ENCODE measurements around the gene OR52W1.

The OR52W1 gene, protein sequence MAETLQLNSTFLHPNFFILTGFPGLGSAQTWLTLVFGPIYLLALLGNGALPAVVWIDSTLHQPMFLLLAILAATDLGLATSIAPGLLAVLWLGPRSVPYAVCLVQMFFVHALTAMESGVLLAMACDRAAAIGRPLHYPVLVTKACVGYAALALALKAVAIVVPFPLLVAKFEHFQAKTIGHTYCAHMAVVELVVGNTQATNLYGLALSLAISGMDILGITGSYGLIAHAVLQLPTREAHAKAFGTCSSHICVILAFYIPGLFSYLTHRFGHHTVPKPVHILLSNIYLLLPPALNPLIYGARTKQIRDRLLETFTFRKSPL

DNA sequence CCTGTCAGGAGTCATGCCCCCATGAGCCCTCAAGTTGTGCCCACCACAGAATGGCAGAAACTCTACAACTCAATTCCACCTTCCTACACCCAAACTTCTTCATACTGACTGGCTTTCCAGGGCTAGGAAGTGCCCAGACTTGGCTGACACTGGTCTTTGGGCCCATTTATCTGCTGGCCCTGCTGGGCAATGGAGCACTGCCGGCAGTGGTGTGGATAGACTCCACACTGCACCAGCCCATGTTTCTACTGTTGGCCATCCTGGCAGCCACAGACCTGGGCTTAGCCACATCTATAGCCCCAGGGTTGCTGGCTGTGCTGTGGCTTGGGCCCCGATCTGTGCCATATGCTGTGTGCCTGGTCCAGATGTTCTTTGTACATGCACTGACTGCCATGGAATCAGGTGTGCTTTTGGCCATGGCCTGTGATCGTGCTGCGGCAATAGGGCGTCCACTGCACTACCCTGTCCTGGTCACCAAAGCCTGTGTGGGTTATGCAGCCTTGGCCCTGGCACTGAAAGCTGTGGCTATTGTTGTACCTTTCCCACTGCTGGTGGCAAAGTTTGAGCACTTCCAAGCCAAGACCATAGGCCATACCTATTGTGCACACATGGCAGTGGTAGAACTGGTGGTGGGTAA lies at the start of gene OR52W1:
TSS of gene OR52W1 (plus strand) at position 51 of the 637 bp plus-strand sequence. CDS start at position 51, 0 bp downstream.
- intact Hi-C loops (cut with DNase I), result no loop called here
- no peak for DNase-seq

DNA sequence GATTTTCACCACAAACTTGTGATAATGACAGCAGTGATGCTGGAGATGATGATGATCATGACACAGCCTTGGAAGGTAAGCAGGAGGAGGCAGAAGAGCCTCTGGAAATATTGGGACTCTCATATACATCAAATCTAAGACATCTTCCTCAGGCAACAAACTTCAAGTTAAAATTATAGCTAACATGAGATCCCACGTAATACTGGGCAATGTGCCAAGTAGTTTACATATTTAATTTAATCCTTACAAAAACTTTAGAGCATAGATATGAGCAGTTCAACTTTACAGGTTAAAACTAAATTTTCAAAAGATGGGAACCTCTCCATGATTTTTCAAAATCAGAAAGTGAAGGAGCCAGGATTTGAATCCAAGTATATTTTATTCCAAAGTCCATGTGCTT lies 47.9 kb upstream of the OR52W1 start:
- intact Hi-C loops (cut with DNase I), result no loop called here
- no peak for DNase-seq

DNA sequence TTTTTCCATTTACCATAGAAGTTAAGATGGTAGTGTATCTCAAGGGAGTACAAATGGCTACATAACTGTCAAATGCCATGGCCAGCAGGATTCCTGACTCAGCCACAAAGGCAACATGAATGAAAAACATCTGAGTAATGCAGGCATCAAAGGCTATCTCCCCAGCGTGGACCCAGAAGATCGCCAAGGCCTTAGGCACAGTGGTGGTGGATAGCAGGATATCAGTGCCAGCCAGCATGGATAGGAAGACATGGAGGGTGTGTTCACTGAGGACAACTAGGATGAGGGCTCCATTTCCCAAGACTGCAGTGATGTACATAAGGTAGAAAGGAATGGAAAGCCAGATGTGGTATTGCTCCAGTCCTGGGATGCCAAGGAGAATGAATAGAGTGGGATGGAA lies 46.9 kb upstream of the OR52W1 start:
- no peak for DNase-seq
- intact Hi-C loops (cut with DNase I), result no loop called here

DNA sequence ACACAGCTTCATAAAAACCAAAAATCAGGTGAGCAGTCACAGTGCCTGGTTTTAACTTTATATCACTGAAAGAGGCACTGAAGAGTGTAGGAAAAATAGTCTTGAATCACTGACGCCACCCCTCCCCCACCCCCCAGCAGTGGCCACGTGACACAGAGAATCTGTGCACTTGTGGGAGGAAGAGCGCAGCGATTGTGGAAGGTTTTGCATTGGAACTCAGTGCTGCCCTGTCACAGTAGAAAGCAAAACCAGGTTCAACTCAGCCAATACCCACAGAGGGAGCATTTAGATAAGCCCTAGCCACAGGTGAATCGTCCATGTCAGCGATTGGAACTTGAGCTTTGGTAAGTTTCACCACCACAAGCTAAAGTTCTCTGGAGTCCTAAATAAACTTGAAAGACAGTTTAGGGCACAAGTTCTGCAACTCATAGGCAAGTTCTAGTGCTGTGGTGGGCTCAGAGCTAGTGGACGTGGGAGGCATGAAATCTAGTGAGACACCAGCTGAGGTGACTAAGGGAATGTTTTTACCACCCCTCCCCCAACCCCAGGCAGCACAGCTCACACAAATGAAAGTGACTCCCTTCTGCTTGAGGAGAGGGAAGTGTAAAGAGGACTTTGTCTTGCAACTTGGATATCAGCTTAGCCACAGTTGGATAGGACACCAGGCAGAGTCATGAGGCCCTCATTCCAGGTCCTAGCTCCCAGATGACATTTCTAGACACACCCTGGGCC lies 42.2 kb upstream of the OR52W1 start:
- intact Hi-C loops (cut with DNase I), result no loop called here
- no peak for DNase-seq

DNA sequence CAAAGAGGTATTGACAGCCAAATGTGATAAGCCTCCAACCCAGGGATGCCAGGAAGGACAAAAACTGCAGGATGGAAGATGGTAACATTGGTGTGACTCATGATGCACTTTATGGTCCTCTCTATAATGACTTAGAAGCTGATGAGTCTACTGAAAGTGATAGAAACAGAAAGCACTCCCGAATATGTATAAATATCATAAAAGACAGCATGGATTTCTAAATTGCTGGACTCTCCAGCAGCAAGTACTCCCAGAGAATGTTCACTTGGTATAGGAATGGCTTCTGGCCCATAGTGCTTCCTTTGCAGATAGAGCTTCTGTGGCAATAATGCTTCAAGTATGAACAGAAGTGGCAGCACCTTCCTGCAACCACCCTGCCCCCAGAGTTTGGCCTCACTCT lies 28.8 kb upstream of the OR52W1 start, which contains the start of gene OR52B2:
TSS of gene OR52B2 (minus strand) at position 101 of the 400 bp plus-strand sequence. CDS start at position 101, 0 bp downstream.
- intact Hi-C loops (cut with DNase I), result no loop called here
- no peak for DNase-seq

DNA sequence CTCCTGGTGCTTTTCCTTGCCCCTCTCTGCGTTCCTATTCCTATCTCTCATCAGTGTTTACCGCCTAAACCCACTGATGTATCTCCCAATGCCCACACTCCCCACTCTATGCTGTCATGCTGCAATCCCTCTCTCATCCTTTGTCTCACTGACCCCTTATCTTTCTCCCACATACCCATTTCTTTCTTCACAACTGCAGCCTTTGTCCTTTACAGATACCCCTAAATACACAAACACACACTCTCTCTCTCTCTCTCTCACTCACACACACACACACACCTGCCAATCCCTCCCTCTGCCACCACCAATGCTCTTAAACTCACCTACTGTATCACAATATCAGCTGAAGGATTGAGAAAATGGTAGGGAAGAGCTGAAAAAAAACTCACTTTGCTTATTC lies 23.6 kb upstream of the OR52W1 start:
- intact Hi-C loops (cut with DNase I), result no loop called here
- DNase-seq, result no peak

DNA sequence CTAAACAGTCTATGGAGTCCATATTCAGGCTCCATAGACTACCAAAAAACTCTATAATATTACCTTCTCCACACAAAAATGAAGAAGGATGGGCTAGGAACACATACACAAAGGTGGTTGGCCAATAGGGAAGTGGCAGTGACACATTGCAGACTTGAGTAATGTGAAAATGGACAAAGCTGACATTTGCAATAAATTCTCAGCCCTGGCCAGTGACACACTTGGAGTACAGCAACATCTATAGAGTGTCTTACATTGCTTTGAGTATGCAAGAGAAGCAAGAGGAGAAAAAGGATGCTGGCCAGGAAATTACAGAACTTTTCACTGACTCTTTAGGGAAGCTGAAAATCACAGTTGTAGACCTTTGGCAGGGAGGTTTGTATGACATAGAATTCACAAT lies 7.3 kb upstream of the OR52W1 start:
- DNase-seq, result no peak
- intact Hi-C loops (cut with DNase I), result no loop called here

DNA sequence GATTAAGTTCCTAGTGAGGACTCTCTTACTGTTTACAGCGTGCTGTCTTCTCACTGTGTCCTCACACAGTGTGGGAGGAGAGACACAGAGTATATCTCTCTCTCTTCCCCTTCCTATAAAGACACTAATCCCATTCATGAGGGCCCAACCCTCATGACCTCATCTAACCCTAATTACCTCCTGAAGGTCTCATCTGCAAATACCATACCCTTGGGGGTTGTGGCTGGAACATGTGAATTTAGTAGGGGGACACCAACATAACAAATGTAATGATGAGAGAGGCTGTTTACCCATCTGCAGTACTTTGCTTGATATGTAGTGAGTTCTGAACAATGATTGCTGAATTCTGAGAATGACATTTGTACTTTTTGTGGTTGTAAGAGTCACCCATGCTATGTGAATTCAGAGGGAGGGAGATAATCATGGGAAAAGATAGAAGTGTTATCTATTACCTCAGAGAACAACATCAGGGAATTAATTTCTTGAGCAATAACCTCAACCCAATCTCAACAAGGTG lies 4.9 kb upstream of the OR52W1 start:
- intact Hi-C loops (cut with DNase I), result no loop called here
- no peak for DNase-seq

DNA sequence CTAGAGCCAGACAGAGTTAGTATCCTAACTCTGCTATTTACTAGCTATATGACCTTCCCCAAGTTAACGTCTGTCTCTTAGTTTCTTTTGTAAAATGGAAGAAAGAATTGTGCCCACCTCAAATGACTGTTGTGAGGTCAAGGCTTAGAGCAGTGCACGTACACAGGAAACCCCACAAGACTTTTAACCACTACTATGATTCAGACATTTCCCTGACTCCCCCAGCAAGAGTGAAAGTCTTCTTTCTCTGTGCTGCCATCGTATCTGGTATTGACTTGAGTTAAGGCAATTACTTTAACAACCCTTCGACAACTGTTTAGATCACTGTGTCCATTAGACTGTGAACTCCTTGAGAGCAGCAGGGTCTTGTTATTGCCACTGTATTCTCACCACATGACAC lies 2.6 kb upstream of the OR52W1 start:
- intact Hi-C loops (cut with DNase I), result no loop called here
- DNase-seq, result no peak

DNA sequence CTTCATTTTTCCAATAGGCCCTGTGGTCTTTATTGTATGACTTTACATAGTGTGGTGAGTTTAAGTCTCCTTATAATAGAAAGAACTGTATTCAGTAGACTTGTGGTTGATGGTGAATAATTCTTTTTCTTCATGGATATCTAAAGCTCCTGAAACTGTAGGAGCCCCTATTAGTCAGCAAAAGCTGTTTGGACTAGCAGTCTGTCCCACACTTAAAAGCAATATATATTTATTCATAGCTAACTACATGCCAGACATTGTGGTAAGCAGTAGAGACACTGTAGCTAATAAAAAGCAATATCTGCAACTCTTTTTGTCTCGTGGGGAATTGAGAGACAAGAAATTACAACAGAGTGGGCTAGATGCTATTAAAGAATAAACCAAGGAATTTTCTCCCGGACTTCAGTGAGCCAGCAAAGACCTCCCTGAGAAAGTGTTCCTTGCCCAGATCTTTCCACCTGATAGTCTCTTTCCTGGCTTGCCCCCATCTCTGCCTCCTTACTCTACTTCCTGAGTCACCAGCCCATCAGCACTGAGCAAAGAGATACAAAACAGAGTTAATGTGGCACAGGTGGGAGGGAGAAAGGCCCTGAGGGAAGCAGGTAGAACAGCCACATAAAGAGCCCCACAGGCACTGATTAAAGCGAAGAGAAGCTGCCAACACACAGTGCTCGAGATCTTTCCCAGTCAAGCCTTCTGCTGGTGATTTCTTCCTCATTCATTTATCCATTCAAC lies 1.4 kb upstream of the OR52W1 start:
- intact Hi-C loops (cut with DNase I), result no loop called here
- DNase-seq, result no peak

DNA sequence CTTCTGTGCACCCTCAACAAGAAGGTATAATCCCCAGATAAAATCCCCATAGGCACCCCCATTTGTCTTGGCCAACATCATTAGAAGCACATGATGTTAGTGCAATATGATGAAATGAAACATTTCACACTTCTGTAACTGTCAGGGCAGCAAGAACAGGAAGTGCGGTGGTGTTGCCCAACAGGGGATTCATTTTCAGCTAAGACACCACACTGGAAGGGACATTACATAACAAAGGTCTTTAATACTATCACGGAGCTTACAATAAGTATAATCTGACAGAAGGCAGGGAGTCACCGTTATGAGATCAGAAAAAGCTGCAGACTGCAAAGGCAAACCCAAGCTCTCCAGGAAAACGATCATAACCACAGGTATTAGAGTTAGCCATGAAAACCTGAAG lies 2.0 kb downstream of the OR52W1 start:
- intact Hi-C loops (cut with DNase I), result no loop called here
- DNase-seq, result peak in 1 of 10 donors; percentile 24

DNA sequence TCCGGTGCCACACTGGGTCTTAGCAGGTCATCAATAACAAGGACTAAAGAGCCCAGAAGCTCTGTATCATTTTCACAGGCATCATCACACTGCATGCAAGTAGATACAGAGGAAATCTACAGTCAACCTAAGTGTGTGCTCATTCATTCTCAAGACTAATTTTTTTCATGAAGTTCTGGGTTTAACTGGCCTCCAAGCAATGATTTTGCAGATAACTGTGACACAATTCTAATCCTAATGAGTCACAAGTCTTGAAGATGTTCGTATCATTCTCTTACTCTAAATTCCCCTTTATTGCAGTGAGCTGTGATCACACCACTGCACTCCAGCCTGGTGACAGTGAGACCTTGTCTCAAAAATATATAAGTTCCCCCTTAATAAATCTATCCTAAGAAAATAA lies 2.5 kb downstream of the OR52W1 start:
- no peak for DNase-seq

DNA sequence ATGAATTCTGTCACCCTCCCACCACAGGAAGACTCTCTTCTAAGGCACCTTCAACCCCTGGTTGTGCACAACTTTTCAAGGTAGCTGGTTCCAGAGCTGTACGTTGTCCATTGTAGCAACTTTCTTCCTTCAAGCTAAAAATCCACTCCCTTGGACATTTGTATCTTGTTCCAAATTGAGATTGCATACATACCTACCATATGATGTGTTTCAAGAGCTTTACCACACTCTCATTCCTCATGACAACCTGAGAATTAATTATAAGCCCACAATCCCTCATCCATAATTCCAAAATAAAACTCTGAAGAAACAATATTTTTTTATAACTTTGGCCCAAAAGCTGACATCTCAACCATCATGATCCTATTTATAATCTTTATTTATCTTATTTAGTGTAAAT lies 3.0 kb downstream of the OR52W1 start:
- intact Hi-C loops (cut with DNase I), result no loop called here
- DNase-seq, result no peak

More for the DNA sequence above, 2.5 kb downstream of the OR52W1 start:
- intact Hi-C loops (cut with DNase I), result no loop called here

DNA sequence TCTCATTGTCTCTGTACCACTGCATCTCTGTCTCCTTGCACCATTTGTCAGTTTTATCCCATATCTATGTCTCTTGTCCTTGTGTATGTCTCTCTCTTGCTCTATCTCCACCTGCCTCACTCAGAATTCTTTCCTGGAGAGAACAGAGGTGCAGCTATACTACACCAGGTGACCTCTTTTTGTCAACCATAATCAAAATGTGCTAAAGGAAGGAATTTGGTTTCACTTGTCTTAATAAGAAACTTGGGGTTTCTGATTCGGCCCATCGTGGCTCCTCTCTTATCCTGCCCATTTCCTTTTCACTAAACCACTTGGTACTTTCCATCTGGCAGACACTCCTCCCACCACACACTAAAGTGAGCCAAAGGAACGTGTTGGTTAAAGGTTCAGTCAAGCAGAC lies 4.3 kb downstream of the OR52W1 start:
- intact Hi-C loops (cut with DNase I), result no loop called here
- no peak for DNase-seq

DNA sequence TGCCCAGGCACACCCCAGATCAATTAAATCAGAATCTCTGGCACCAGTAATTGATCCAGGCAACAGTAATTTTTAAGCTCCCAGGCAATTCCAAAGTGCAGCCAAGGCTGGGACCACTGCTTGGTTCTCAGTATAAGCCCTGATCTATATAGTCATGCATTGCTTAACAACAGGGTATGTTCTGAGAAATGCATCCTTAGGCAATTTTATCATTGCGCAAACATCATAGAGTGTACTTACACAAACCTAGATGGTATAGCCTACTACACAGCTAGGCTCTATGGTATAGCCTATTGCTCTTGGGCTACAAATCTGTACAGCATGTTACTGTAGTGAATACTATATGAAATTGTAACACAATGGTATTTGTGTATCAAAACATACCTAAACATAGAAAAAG lies 5.7 kb downstream of the OR52W1 start:
- intact Hi-C loops (cut with DNase I), result no loop called here
- DNase-seq, result no peak

DNA sequence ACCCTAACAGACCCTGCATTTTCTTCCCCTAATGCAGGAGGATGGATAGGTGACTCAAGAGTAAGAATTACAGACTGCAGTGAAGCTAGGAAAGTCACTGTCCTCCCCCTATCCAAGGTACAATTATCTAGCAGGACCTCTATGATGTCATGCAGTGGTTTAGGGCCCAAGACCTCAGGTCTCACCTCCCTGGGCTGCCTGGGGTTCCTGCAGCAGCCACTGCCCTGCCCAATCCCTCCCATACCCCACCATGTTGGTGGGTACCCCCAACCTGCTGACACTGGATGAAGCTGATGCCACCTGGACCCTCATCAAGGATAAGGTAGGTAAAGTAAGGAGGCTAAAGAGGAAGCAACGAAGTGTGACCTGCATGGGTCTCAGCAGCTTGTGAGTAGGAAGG lies 6.3 kb downstream of the OR52W1 start, which contains the start of gene C11orf42:
TSS of gene C11orf42 (plus strand) at position 192 of the 400 bp plus-strand sequence. CDS start at position 251, 59 bp downstream.
- no peak for DNase-seq
- intact Hi-C loops (cut with DNase I), result no loop called here

DNA sequence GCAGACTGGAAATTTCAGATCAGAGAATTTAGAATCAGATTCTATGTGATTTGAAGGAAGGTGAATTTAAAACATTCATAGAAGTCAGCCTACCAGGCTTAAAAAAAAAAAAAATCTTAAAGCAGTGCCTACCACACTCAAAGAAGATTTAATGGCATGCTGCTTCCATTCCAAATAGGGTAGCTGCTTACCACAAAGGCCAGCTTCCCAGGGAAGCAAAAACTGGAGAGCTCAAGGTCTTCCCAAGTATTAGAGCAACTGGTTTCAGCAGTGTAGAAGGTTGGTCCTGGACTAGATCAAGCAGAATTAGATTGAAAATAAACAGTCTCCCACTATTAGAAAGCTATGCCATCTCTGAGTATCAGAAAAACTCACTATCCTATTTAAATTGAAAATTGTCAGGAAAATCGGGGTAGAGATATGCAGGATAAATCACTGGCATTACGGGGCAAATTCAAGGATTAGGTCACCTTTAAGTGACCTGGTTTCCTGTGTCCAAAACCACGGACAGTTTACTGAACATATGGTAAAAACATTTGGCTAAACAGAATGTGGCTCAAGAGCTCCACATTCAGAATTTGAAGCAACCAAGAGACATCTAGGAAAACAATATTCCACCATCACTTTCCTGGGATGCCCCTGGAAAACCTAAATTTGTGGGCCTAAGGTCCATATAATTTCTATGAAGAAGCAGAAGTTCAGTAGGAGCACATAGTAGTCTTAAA lies 7.6 kb downstream of the OR52W1 start:
- no peak for DNase-seq
- intact Hi-C loops (cut with DNase I), result no loop called here

DNA sequence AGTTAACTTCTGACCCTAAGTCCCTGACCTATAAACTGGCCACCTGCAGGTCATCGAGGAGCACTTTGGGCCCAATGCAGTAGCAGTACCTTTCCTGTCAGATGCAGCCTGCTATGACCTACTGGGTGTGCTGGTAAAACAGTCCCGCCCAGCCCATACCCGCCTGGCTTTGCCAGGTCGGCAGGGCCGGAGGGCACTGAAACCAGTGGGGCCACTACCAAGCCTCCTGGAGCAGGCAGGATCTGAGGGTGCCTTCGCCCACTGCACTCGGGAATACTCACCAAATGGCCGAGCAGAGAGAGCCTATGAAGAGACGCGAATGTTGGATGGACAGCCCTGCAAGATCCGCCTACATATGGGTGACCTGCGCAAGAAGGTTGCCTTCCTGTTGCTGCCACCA lies 10.8 kb downstream of the OR52W1 start:
- intact Hi-C loops (cut with DNase I), result no loop called here
- no peak for DNase-seq

DNA sequence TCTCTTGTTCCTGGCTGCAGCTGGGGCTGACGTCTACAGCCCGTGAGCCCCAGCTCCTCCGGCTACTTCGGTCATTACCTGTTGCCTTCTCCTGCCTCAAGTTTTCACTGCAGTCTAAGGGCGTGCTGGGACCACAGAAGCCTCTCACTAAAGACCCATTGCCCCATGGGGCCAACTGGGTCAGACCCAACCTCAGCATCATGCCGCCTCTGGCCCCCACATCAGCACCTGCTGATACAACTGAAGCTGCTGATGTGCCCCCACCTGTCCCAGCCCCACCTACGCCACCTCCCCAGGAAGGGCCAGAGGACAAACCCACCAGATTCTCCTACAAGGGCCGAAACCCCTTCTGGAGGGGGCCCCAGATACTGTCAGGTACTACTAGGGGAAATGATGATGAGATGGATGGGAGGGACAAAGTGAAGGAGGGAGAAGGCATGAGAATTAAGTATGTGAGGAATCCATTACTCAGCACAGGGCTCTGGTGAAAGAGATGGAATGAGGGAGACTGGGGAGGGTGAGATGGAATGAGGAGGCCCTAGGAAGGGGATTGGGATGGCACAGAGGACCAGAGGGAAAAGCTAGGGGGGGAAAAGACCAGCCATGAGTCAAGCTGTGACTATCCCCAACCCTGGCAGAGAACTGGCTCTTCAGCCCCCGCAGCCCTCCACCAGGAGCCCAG lies 11.4 kb downstream of the OR52W1 start:
- peak in 1 of 10 donors; percentile 76 for DNase-seq
- intact Hi-C loops (cut with DNase I), result no loop called here
